ENCODE measurements around the gene TMCC2.

DNA sequence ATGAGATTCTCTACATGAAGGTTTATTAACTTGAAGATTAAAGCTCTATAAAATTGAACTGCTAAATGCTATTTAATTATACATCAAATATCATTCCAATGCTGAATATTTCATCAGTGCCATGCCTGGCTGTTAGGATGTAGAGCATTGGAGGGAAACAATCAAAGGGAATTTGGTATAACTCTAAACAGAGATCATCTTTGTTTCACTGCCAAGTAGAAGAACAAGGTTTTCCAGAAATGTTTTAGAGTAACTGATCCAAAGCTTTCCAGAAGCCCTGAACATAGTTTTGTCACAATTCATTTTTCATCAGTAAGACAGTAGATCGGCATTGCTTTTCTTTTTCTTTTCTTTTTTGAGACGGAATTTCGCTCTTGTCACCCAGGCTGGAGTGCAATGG lies 10.3 kb upstream of the TMCC2 start:
- TF ChIP-seq, protein P1, sequence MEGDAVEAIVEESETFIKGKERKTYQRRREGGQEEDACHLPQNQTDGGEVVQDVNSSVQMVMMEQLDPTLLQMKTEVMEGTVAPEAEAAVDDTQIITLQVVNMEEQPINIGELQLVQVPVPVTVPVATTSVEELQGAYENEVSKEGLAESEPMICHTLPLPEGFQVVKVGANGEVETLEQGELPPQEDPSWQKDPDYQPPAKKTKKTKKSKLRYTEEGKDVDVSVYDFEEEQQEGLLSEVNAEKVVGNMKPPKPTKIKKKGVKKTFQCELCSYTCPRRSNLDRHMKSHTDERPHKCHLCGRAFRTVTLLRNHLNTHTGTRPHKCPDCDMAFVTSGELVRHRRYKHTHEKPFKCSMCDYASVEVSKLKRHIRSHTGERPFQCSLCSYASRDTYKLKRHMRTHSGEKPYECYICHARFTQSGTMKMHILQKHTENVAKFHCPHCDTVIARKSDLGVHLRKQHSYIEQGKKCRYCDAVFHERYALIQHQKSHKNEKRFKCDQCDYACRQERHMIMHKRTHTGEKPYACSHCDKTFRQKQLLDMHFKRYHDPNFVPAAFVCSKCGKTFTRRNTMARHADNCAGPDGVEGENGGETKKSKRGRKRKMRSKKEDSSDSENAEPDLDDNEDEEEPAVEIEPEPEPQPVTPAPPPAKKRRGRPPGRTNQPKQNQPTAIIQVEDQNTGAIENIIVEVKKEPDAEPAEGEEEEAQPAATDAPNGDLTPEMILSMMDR (IDR thresholded peaks at IDR 0.05): no peak
- no peak for TF ChIP-seq POLR2A (IDR thresholded peaks at IDR 0.05)
- no peak for TF ChIP-seq EP300 (IDR thresholded peaks at IDR 0.05)
